ENCODE results near the gene PTPRT.
"Not testable (repeated sequence)": the region's sequence is repeated elsewhere in the genome, so short reads cannot be mapped to it uniquely, and the experiment has no call there.

PTPRT gene

GRCh38 chr20:42261766-42262270 is 927.9 kb downstream of the PTPRT start:
- no peak for DNase-seq

GRCh38 chr20:42260184-42260583 is 929.5 kb downstream of the PTPRT start:
- no peak for DNase-seq

GRCh38 chr20:42259389-42259788 is 930.3 kb downstream of the PTPRT start:
- no peak for DNase-seq

GRCh38 chr20:42258564-42259302 is 931.0 kb downstream of the PTPRT start:
- no peak for DNase-seq

GRCh38 chr20:42255821-42256220 is 933.9 kb downstream of the PTPRT start:
- DNase-seq = no peak

- DNase-seq = no peak
These were observed 935.0 kb downstream of the PTPRT start for GRCh38 chr20:42254673-42255072.

GRCh38 chr20:42252116-42252515 is 937.6 kb downstream of the PTPRT start:
- no peak for DNase-seq

- no peak for DNase-seq
These were observed 970.9 kb downstream of the PTPRT start for GRCh38 chr20:42218621-42219374.

- DNase-seq = no peak
These were observed 975.6 kb downstream of the PTPRT start for GRCh38 chr20:42214074-42214473.

- no peak for DNase-seq
These were observed 977.3 kb downstream of the PTPRT start for GRCh38 chr20:42212391-42212790.

GRCh38 chr20:42206557-42206956 is 983.1 kb downstream of the PTPRT start:
- DNase-seq = not testable (repeated sequence)

GRCh38 chr20:42204109-42204660 is 985.5 kb downstream of the PTPRT start:
- no peak for DNase-seq

- DNase-seq = no peak
These were observed 992.1 kb downstream of the PTPRT start for GRCh38 chr20:42197599-42197998.

GRCh38 chr20:42193119-42193518 is 996.6 kb downstream of the PTPRT start:
- no peak for DNase-seq

GRCh38 chr20:42192321-42192720 is 997.4 kb downstream of the PTPRT start:
- no peak for DNase-seq

GRCh38 chr20:42191140-42191860 is 998.4 kb downstream of the PTPRT start:
- no peak for DNase-seq

- no peak for DNase-seq
These were observed 999.6 kb downstream of the PTPRT start for GRCh38 chr20:42190084-42190483.

- DNase-seq = no peak
These were observed 1003.4 kb downstream of the PTPRT start for GRCh38 chr20:42186337-42186736.

- DNase-seq = no peak
These were observed 1006.6 kb downstream of the PTPRT start for GRCh38 chr20:42183147-42183546.

GRCh38 chr20:42181064-42181463 is 1008.6 kb downstream of the PTPRT start:
- no peak for DNase-seq

- no peak for DNase-seq
These were observed 1009.9 kb downstream of the PTPRT start for GRCh38 chr20:42179768-42180167.

GRCh38 chr20:42173440-42173839 is 1016.3 kb downstream of the PTPRT start:
- no peak for DNase-seq

All from stimulated activated CD4-positive, alpha-beta T cell treated with anti-CD3 and anti-CD28 coated beads, Interleukin-2, amount 100 ng/mL, for 48 hours (primary cell).